ENCODE results near the gene PDIA4. TPM values are rescaled to one million over a fixed set of nuclear protein-coding genes. Genes with fewer than 3 reads are reported as not detected.
"Not testable (repeated sequence)": the region's sequence is repeated elsewhere in the genome, so short reads cannot be mapped to it uniquely, and the experiment has no call there.

Gene PDIA4, protein sequence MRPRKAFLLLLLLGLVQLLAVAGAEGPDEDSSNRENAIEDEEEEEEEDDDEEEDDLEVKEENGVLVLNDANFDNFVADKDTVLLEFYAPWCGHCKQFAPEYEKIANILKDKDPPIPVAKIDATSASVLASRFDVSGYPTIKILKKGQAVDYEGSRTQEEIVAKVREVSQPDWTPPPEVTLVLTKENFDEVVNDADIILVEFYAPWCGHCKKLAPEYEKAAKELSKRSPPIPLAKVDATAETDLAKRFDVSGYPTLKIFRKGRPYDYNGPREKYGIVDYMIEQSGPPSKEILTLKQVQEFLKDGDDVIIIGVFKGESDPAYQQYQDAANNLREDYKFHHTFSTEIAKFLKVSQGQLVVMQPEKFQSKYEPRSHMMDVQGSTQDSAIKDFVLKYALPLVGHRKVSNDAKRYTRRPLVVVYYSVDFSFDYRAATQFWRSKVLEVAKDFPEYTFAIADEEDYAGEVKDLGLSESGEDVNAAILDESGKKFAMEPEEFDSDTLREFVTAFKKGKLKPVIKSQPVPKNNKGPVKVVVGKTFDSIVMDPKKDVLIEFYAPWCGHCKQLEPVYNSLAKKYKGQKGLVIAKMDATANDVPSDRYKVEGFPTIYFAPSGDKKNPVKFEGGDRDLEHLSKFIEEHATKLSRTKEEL
- 130 TPM for total RNA-seq (ENCODE audit: insufficient read depth, low replicate concordance)

GRCh38 chr7:149028346-149029109 lies at the start of gene PDIA4:
Gene PDIA4 (minus strand): TSS chr7:149028505. CDS start chr7:149028408, 97 bp downstream.
- DNase-seq (ENCODE audit: low spot score), result peak; percentile 100

DNA sequence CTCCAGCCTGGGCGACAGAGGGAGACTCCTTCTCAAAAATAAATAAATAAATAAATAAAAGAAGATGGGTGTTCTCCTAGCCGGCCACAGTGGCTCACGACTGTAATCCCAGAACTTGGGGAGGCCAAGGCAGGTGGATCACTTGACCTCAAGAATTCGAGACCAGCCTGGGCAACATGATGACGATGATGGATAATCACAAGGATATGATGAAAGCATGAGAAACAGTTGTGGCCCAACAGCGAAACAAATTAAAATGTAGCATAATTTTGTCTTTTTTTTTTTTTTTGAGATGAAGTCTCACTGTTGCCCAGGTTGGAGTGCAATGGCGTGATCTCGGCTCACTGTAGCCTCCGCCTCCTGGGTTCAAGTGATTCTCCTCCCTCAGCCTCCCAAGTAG lies 49.3 kb upstream of the PDIA4 start:
- DNase-seq (ENCODE audit: low spot score), result no peak

DNA sequence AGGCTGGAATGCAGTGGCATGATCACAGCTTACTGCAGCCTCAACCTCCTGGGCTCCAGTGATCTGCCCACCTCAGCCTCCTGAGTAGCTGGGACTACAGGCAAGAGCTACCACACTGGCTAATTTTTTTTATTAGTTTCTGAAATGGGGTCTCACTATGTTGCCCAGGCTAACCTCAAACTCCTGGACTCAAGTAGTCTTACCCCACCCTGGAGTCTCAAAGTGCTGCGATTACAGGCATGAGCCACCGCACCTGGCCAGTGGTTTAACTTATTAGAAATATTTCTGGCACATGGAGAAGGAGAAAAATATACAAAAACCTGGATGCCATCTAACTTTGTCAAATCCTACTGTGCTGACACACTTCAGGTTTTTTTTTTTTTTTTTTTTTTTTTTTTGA lies 47.0 kb upstream of the PDIA4 start:
- DNase-seq (ENCODE audit: low spot score), result no peak

DNA sequence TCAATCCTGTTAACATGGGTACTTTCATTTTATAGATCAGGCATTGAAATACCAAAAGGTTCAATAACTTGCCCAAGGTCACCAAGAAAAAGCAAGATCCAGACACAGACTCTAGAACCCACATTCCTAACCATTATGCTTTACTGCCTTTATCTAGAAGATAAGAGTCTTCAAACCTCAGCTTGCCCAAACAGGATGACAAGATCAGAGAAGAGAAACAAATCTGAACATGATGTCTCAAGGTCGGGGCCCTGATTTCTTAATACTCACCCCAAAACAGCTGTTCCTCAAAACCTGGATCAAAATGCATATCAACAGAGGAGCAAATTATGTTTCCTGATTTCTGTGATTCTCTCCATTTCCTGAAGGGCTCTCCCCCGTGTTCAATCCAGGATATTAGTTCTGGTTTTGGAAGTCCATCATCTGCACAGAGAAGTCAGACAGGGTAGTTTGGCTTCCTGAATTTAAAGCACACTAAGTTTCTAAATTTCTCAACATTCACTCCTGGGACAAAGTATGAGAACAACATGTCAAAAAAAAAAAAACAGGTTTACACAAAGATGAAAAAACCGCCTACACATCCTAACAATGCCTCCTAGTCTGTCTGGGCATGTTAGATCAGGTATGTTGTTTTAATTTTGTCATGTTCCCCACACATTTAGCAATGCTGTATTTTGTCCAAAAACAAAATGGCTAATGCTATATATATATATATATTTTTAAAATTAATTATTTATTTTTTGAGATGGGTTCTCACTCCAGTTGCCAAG lies 46.0 kb upstream of the PDIA4 start:
- DNase-seq (ENCODE audit: low spot score), result no peak

DNA sequence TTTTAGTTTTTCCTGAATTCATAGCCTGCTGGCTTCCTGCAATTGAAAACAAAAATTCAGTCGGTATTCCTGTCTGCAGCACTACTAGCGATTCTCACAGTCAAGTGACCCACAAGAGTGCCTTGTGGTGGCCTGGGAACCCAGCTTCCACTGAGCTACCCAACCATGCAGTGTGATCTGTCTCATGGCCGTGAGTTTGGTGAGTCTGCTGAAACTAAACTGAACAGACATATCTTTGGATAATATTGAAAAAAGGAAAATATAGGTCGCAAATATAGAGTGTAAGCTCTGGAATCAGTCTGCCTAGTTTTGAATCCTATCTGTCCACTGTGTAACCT lies 44.1 kb upstream of the PDIA4 start:
- DNase-seq (ENCODE audit: low spot score), result no peak

- DNase-seq (ENCODE audit: low spot score), result no peak
Observed at GRCh38 chr7:149071641-149072437, 43.5 kb upstream of the PDIA4 start.

DNA sequence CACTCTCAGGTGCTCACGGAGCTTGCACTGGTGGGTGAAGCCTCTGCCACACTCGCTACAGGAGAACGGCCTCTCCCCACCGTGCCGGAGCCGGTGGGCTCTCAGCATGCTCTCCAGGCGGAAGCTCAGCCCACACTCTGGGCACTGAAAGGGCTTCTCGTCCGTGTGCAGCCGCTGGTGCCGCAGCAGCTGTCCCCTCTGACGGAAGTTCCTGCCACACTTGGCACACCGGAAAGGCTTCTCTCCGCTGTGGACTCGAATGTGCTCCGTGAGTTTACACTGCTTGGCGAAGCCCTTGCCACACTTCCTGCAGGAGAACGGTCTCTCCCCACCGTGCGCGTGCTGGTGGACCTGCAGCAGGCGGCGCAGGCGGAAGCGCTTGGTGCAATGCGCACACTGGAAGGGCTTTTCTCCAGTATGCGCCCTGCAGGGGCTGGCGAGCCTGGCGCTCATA lies 42.9 kb upstream of the PDIA4 start:
- no peak for DNase-seq (ENCODE audit: low spot score)

GRCh38 chr7:149070372-149071125 lies 42.2 kb upstream of the PDIA4 start:
- no peak for DNase-seq (ENCODE audit: low spot score)

GRCh38 chr7:149067869-149068268 lies 39.6 kb upstream of the PDIA4 start:
- DNase-seq (ENCODE audit: low spot score), result no peak

GRCh38 chr7:149063476-149063875 lies 35.2 kb upstream of the PDIA4 start:
- DNase-seq (ENCODE audit: low spot score), result no peak

DNA sequence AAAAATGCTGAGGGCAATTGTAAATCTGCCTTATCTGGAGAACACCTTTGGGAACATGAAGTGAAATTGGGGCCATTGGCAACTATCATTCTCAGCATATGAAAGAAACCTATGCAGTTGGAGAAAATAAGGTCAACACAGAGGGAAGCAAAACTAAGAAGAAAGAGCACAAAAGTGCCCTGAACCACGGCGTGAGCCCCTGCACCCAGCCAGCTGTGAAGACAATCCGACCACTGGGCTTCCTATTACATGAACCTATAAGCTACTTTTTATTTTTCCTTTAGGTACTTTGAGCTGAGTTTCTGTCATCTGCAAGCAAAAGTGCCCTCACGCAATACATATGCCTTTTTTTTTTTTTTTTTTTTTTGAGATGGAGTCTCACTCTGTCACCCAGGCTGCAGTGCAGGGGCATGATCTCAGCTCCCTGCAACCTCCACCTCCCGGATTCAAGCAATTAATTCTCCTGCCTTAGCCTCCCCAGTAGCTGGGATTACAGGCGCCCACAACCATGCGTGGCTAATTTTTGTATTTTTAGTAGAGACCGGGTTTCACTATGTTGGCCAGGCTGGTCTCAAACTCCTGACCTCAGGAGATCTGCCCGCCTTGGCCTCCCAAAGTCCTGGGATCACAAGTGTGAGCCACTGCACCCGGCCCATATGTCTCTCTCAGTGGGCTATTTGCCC lies 34.1 kb upstream of the PDIA4 start:
- DNase-seq (ENCODE audit: low spot score), result not testable (repeated sequence)

- peak; percentile 59 for DNase-seq (ENCODE audit: low spot score)
Observed at GRCh38 chr7:149060156-149060555, 31.9 kb upstream of the PDIA4 start.

DNA sequence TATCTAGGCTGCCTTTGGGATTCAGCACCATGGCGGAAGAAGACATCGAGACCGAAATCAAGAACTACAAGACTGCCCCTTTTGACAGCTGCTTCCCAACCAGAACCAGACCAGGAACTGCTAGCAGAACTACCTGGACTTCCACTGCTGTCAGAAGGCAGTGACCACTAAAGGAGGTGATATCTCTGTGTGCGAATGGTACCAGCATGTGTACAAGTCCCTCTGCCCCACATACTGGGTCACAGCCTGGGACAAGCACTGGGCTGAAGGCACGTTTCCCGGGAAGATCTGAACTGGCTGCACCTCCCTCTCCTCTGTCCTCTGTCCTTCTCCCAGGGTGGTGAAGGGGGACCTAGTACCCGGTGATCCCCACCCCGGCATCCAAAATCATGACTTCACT lies 25.6 kb upstream of the PDIA4 start:
- DNase-seq (ENCODE audit: low spot score), result no peak

DNA sequence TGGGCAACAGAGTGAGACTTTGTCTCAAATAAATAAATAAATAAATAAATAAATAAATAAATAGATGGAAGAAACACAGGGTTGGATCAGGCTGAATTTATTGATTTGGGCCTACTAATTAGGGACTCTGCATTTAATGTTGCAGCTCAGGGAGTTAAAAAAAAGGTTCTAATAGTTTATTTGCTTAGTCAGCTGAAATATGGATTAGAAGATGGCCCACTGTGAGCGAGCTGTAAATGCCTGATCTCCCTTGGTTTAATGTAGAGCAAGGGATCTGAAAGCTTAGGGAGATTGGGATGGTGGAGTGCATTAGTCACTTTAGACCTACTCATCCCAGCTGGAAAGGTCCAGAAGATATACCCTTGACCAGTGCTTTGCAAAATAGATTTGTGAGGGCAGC lies 25.1 kb upstream of the PDIA4 start:
- no peak for DNase-seq (ENCODE audit: low spot score)

- no peak for DNase-seq (ENCODE audit: low spot score)
Observed at GRCh38 chr7:149050941-149051340, 22.6 kb upstream of the PDIA4 start.

- DNase-seq (ENCODE audit: low spot score), result no peak
Observed at GRCh38 chr7:149048805-149049204, 20.5 kb upstream of the PDIA4 start.

DNA sequence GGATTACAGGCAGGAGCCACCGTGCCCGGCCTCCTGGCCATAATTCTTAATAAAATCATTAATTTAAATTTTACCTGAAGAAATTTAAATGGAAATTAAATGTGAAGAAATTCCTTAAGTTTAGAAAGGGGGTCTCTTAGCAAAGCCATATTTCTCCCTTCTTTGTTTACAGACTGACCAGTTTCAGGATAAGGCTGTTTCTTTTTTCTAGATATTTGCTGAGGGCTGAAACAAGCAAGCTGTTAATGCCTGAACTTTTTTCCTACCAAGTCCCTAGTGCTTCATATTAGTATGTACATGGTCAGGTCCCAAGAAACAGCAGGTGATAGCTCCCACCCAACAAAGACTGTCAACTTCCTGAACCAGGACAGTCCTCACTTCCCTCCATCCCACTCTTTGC lies 18.1 kb upstream of the PDIA4 start:
- DNase-seq (ENCODE audit: low spot score), result no peak

DNA sequence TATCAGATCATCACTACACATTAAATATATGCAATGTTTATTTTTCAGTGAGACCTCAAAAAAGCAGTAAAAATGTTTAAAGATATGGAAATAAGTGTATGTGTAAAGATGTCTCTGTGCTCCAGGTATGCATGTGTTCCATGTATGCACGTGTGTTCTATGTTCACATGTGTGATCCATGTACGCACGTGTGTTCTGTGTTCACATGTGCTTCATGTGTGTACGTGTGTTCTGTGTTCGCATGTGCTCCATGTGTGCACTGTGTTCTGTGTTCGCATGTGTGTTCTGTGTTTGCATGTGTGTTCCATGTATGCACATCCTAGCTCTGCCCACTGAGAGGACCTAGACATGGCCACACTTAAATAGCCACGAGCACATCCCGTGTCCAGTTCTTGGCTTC lies 15.6 kb upstream of the PDIA4 start:
- no peak for DNase-seq (ENCODE audit: low spot score)

DNA sequence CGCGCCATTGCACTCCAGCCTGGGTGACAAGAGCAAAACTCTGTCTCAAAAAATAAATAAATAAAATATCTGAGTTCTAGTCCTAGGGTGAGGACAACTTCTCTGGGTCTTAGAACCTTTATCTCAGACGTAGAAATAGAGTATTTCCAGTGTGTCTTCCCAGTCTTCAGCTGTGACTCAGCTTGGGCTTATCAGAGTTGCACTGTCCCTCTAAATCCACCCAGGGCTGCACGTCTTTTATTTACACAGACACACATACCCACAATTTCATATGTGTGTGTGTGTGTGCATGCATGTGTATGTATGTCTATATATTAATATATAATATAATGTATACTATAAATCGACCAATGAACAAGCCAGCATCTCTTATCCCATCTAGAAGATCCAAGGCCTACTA lies 13.0 kb upstream of the PDIA4 start:
- DNase-seq (ENCODE audit: low spot score), result no peak

DNA sequence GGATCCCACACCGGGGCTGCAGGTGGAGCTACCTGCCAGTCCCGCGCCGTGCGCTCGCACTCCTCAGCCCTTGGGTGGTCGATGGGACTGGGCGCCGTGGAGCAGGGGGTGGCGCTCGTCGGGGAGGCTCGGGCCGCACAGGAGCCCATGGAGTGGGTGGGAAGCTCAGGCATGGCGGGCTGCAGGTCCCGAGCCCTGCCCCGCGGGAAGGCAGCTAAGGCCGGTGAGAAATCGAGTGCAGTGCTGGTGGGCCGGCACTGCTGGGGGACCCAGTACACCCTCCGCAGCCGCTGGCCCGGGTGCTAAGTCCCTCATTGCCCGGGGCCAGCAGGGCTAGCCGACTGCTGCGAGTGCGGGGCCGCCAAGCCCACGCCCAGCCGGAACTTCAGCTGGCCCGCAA lies 10.3 kb upstream of the PDIA4 start:
- not testable (repeated sequence) for DNase-seq (ENCODE audit: low spot score)

All from umbilical cord (tissue), 2 donors.